ENCODE data around the gene CD93. TPM values are rescaled to one million over a fixed set of nuclear protein-coding genes. Genes with fewer than 3 reads are reported as not detected.
A peak's percentile ranks its signal among the peaks of the same experiment; 100 is the strongest.

Gene CD93
- total RNA-seq, 2 donors from 2014 or later, result 2.1 to 6.4 TPM

- ATAC-seq, result peak; percentile 42
Observed at GRCh38 chr20:23049201-23050075, 36.7 kb downstream of the CD93 start, which contains the start of gene THBD. Gene THBD (minus strand): TSS chr20:23049672. CDS start chr20:23049504, 168 bp downstream.

GRCh38 chr20:23048283-23049200, 37.6 kb downstream of the CD93 start:
- H3K9me3 ChIP-seq (ENCODE audit: control insufficient read depth, low read length, poor library complexity, severe bottlenecking), result no peaks in the 10 kb centered on the region
- ATAC-seq (peak; percentile 79), DNase-seq (peak in 1 of 3 donors; percentile 14)
- H3K4me1 Mint-ChIP-seq, result peaks cover 3% of the 10 kb centered on the region
- peaks cover 50% of the 10 kb centered on the region for H3K27me3 Mint-ChIP-seq
- peaks cover 3% of the 10 kb centered on the region for H3K36me3 Mint-ChIP-seq (ENCODE audit: low read depth)
- H3K27ac Mint-ChIP-seq, result no peak overlapping the region
- peak overlapping the region; percentile 76 for H3K4me3 Mint-ChIP-seq

More at GRCh38 chr20:23049201-23050075, 36.7 kb downstream of the CD93 start, which contains the start of gene THBD:
- Mint-ChIP-seq H3K27me3 (peaks cover 43% of the 10 kb centered on the region), H3K4me1 (peaks cover 3% of the 10 kb centered on the region), H3K4me3 (peak within 1 kb of the TSS; percentile 76), H3K27ac (no peak within 1 kb of the TSS), H3K36me3 (ENCODE audit: low read depth) (peaks cover 3% of the 10 kb centered on the region)
- DNase-seq, result no peak
- H3K9me3 ChIP-seq (ENCODE audit: control insufficient read depth, low read length, poor library complexity, severe bottlenecking), result no peaks in the 10 kb centered on the region

DNA sequence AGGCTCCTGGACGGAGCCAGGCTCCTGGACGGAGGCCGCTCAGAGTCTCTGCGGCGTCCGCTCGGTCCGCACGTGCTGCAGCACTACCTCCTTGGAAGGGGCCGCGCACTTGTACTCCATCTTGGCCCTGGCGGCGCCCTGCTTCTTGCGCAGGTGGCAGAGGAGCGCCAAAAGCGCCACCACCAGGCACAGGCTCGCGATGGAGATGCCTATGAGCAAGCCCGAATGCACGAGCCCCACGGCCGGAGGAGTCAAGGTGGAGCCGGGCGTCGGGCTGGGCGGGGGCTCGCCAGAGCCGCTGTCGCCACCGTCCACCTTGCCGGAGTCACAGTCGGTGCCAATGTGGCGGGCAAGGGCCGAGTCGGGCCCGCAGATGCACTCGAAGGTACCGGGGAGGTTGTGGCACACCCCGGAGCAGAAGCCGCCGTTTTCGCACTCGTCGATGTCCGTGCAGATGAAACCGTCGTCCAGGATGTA, 38.3 kb downstream of the CD93 start:
- peaks cover 48% of the 10 kb centered on the region for H3K27me3 Mint-ChIP-seq
- no peaks in the 10 kb centered on the region for H3K9me3 ChIP-seq (ENCODE audit: control insufficient read depth, low read length, poor library complexity, severe bottlenecking)
- no peak for DNase-seq
- H3K36me3 Mint-ChIP-seq (ENCODE audit: low read depth), result peaks cover 3% of the 10 kb centered on the region
- peaks cover 3% of the 10 kb centered on the region for H3K4me1 Mint-ChIP-seq
- H3K27ac Mint-ChIP-seq, result no peak overlapping the region
- peak; percentile 23 for ATAC-seq
- H3K4me3 Mint-ChIP-seq, result peak overlapping the region; percentile 71

DNA sequence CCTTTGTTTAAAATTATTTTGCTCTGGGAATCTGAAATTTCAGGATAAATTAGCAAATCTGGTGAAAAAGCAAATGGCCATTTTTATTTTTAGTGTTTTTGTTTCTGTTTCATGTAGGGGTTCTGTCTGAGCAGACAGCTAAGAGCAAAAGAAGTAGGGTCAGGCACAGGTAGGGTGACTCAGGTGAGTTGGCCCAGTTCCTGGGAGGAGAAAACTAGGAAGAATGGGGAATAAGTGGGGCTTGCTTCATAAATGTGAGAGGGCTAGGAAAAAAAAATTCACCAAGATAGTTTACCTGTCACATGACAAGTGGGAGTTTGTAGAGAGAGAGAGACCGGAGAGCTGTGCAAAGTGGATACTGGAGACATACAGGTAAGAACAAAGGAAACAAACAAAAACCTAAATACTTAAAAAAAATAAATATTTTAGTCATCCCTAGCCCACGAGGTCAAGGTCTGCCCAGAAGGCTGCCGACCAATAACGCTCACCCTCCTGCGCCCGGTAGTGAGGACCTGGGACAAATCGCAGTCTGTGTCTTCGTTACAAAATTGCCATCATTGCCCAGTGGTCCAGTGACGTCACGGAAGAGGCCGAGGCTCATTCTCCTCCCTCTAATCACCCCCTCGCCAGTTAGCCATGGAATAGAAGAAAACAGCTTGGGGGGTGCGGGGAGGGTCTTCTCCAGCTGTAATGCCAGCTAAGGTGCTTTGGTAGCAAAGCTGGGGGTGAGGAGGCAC, 39.0 kb downstream of the CD93 start:
- H3K36me3 Mint-ChIP-seq (ENCODE audit: low read depth), result peaks cover 3% of the 10 kb centered on the region
- DNase-seq, result no peak
- peaks cover 3% of the 10 kb centered on the region for H3K4me1 Mint-ChIP-seq
- no peak overlapping the region for H3K27ac Mint-ChIP-seq
- no peaks in the 10 kb centered on the region for H3K9me3 ChIP-seq (ENCODE audit: control insufficient read depth, low read length, poor library complexity, severe bottlenecking)
- H3K27me3 Mint-ChIP-seq, result peaks cover 48% of the 10 kb centered on the region
- peak overlapping the region; percentile 71 for H3K4me3 Mint-ChIP-seq
- no peak for ATAC-seq

DNA sequence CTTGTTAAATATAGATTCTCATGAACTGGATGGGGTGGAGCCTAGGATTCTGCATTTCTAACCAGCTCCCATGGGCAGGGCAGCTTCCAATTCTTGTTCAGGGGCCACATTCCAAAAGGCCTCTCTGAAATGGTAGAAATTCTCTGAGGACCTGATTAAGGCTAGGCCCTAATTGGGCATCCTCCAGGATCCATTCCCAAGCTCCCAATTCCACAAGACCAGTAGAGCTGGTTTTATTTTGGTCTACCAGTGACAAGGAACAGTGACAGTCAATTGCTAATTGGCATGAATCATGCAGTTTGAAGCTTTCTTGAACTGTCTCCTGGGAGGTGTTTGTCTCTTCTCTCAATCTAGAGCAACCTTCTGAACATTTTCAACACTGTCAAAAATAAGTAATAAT, 39.7 kb downstream of the CD93 start:
- Mint-ChIP-seq H3K4me3 (no peak overlapping the region), H3K4me1 (peaks cover 3% of the 10 kb centered on the region)

GRCh38 chr20:23043376-23043775, 42.7 kb downstream of the CD93 start:
- H3K9me3 ChIP-seq (ENCODE audit: control insufficient read depth, low read length, poor library complexity, severe bottlenecking), result no peaks in the 10 kb centered on the region
- no peak overlapping the region for H3K4me3 Mint-ChIP-seq
- peaks cover 3% of the 10 kb centered on the region for H3K36me3 Mint-ChIP-seq (ENCODE audit: low read depth)
- H3K4me1 Mint-ChIP-seq, result no peaks in the 10 kb centered on the region
- ATAC-seq (no peak), DNase-seq (no peak)
- no peak overlapping the region for H3K27ac Mint-ChIP-seq
- peaks cover 59% of the 10 kb centered on the region for H3K27me3 Mint-ChIP-seq

More for the DNA sequence above, 39.7 kb downstream of the CD93 start:
- H3K36me3 Mint-ChIP-seq (ENCODE audit: low read depth), result peaks cover 3% of the 10 kb centered on the region
- H3K27me3 Mint-ChIP-seq, result peaks cover 46% of the 10 kb centered on the region
- H3K27ac Mint-ChIP-seq, result no peak overlapping the region
- DNase-seq (no peak), ATAC-seq (no peak)
- no peaks in the 10 kb centered on the region for H3K9me3 ChIP-seq (ENCODE audit: control insufficient read depth, low read length, poor library complexity, severe bottlenecking)

DNA sequence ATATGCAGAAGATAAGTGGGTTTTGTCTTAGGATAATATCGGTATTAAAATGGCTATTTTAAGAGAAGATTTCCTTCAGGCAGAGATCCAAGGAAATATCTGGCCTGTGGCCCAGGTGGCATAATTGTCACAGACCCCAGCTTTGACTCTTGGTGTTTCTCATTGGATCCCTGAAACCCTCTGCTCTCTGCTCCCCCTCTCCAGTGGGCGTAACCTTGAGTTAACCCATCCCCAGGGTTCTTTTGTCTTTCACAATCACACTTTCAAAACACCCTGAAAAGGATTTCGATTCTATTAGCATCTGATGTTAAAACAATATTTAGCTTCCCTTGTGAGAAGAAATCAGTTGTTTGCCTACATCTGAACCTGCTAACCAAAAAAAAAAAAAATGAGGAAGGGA, 43.9 kb downstream of the CD93 start:
- no peak for DNase-seq
- H3K36me3 Mint-ChIP-seq (ENCODE audit: low read depth), result peaks cover 3% of the 10 kb centered on the region
- H3K4me1 Mint-ChIP-seq, result no peaks in the 10 kb centered on the region
- no peak for ATAC-seq
- H3K9me3 ChIP-seq (ENCODE audit: control insufficient read depth, low read length, poor library complexity, severe bottlenecking), result no peaks in the 10 kb centered on the region
- no peak overlapping the region for H3K27ac Mint-ChIP-seq
- H3K27me3 Mint-ChIP-seq, result peaks cover 65% of the 10 kb centered on the region
- H3K4me3 Mint-ChIP-seq, result no peak overlapping the region

GRCh38 chr20:23039885-23040508, 46.1 kb downstream of the CD93 start:
- Mint-ChIP-seq H3K4me3 (no peak overlapping the region), H3K36me3 (ENCODE audit: low read depth) (no peaks in the 10 kb centered on the region), H3K4me1 (no peaks in the 10 kb centered on the region), H3K27me3 (peaks cover 66% of the 10 kb centered on the region), H3K27ac (no peak overlapping the region)
- DNase-seq, result no peak
- ATAC-seq, result no peak
- no peaks in the 10 kb centered on the region for H3K9me3 ChIP-seq (ENCODE audit: control insufficient read depth, low read length, poor library complexity, severe bottlenecking)

DNA sequence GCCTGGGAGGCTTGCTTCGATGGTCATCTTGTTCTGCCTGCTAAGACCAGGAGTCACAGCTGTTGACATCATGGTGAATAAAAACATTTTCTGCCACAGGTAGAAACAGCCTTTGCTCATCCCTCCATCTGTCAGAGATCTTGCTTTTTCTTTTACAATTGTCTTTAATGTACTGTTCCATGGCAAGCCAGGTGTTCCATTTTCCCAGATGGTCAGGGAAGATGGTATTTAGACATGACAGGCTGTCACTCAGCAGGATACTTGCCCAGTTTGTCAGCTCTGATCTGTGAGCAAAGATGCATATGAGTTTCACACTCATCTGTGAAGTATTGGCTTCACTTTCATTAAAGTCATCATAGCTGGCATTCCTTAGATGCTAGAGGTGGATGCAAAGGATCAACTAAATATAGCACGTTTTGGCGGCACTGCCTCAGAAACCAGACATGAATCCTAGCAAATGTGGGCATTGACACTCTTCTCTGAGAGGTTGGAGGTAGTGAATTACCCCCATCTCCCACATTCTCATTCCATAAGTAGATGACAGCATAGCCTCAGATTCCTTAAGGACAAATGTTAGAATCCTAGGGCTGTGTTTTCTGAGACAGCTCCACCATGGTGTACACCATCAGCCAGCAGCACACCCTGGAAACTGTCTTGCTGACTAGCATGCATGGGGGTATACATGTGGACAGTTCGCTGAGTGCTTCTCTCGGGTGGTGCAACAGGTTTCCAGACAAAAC, 46.8 kb downstream of the CD93 start:
- no peak for DNase-seq
- no peak for ATAC-seq
- Mint-ChIP-seq H3K36me3 (ENCODE audit: low read depth) (no peaks in the 10 kb centered on the region), H3K4me3 (no peak overlapping the region), H3K27ac (no peak overlapping the region), H3K27me3 (peaks cover 62% of the 10 kb centered on the region), H3K4me1 (no peaks in the 10 kb centered on the region)
- H3K9me3 ChIP-seq (ENCODE audit: control insufficient read depth, low read length, poor library complexity, severe bottlenecking), result no peaks in the 10 kb centered on the region

GRCh38 chr20:23037017-23037481, 49.1 kb downstream of the CD93 start:
- H3K9me3 ChIP-seq (ENCODE audit: control insufficient read depth, low read length, poor library complexity, severe bottlenecking), result no peaks in the 10 kb centered on the region
- ATAC-seq (no peak), DNase-seq (no peak)
- Mint-ChIP-seq H3K27me3 (peaks cover 68% of the 10 kb centered on the region), H3K4me3 (no peak overlapping the region), H3K36me3 (ENCODE audit: low read depth) (peaks cover 3% of the 10 kb centered on the region), H3K4me1 (no peaks in the 10 kb centered on the region), H3K27ac (no peak overlapping the region)

DNA sequence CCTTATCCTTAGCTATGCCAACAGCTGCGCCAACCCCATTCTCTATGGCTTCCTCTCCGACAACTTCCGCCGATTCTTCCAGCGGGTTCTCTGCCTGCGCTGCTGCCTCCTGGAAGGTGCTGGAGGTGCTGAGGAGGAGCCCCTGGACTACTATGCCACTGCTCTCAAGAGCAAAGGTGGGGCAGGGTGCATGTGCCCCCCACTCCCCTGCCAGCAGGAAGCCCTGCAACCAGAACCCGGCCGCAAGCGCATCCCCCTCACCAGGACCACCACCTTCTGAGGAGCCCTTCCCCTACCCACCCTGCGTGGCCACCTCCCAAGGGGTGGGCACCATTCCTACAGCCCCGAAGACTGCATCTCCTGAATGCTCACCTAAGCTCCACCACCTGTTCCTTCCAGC, 49.8 kb downstream of the CD93 start:
- no peak for ATAC-seq
- no peaks in the 10 kb centered on the region for H3K9me3 ChIP-seq (ENCODE audit: control insufficient read depth, low read length, poor library complexity, severe bottlenecking)
- no peak for DNase-seq
- H3K36me3 Mint-ChIP-seq (ENCODE audit: low read depth), result peaks cover 3% of the 10 kb centered on the region
- H3K27ac Mint-ChIP-seq, result no peak overlapping the region
- no peaks in the 10 kb centered on the region for H3K4me1 Mint-ChIP-seq
- peaks cover 75% of the 10 kb centered on the region for H3K27me3 Mint-ChIP-seq
- H3K4me3 Mint-ChIP-seq, result no peak overlapping the region

DNA sequence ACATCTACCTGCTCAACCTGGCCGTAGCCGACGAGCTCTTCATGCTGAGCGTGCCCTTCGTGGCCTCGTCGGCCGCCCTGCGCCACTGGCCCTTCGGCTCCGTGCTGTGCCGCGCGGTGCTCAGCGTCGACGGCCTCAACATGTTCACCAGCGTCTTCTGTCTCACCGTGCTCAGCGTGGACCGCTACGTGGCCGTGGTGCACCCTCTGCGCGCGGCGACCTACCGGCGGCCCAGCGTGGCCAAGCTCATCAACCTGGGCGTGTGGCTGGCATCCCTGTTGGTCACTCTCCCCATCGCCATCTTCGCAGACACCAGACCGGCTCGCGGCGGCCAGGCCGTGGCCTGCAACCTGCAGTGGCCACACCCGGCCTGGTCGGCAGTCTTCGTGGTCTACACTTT, 50.4 kb downstream of the CD93 start:
- Mint-ChIP-seq H3K4me1 (no peaks in the 10 kb centered on the region), H3K36me3 (ENCODE audit: low read depth) (peaks cover 3% of the 10 kb centered on the region), H3K4me3 (no peak overlapping the region), H3K27ac (no peak overlapping the region), H3K27me3 (peaks cover 76% of the 10 kb centered on the region)
- DNase-seq (no peak), ATAC-seq (no peak)
- no peaks in the 10 kb centered on the region for H3K9me3 ChIP-seq (ENCODE audit: control insufficient read depth, low read length, poor library complexity, severe bottlenecking)
